ENCODE data around the gene TSPAN9.

TSPAN9 gene

GRCh38 chr12:3160081-3160480 is 82.9 kb downstream of the TSPAN9 start:
- DNase-seq (ENCODE audit: extremely low read depth, low read depth): no peak
- TF ChIP-seq, protein P1, sequence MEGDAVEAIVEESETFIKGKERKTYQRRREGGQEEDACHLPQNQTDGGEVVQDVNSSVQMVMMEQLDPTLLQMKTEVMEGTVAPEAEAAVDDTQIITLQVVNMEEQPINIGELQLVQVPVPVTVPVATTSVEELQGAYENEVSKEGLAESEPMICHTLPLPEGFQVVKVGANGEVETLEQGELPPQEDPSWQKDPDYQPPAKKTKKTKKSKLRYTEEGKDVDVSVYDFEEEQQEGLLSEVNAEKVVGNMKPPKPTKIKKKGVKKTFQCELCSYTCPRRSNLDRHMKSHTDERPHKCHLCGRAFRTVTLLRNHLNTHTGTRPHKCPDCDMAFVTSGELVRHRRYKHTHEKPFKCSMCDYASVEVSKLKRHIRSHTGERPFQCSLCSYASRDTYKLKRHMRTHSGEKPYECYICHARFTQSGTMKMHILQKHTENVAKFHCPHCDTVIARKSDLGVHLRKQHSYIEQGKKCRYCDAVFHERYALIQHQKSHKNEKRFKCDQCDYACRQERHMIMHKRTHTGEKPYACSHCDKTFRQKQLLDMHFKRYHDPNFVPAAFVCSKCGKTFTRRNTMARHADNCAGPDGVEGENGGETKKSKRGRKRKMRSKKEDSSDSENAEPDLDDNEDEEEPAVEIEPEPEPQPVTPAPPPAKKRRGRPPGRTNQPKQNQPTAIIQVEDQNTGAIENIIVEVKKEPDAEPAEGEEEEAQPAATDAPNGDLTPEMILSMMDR (IDR thresholded peaks at IDR 0.05; ENCODE audit: low read depth, low read length): no peak

DNA sequence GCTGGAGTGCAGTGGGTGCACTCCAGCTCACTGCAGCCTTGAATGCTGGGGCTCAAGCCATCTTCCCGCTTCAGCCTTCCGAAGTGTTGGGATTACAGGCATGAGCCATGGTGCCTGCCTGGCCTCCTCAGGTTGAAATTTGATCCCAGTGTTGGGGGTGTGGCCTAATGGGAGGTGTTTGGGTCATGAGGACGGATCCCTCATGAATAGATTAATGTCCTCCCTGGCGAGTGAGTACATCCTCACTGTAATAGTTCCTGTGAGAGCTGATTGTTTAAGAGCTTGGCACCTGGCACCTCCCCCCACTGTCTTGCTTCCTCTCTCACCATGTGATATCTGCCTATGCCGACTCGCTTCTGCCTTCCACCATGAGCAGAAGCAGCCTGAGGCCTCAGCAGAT is 84.7 kb downstream of the TSPAN9 start:
- TF ChIP-seq, protein P1 (IDR thresholded peaks at IDR 0.05; ENCODE audit: low read depth, low read length): no peak
- no peak for DNase-seq (ENCODE audit: extremely low read depth, low read depth)

GRCh38 chr12:3164454-3165077 is 87.4 kb downstream of the TSPAN9 start:
- DNase-seq (ENCODE audit: extremely low read depth, low read depth): no peak
- TF ChIP-seq, protein P1 (IDR thresholded peaks at IDR 0.05; ENCODE audit: low read depth, low read length): no peak

DNA sequence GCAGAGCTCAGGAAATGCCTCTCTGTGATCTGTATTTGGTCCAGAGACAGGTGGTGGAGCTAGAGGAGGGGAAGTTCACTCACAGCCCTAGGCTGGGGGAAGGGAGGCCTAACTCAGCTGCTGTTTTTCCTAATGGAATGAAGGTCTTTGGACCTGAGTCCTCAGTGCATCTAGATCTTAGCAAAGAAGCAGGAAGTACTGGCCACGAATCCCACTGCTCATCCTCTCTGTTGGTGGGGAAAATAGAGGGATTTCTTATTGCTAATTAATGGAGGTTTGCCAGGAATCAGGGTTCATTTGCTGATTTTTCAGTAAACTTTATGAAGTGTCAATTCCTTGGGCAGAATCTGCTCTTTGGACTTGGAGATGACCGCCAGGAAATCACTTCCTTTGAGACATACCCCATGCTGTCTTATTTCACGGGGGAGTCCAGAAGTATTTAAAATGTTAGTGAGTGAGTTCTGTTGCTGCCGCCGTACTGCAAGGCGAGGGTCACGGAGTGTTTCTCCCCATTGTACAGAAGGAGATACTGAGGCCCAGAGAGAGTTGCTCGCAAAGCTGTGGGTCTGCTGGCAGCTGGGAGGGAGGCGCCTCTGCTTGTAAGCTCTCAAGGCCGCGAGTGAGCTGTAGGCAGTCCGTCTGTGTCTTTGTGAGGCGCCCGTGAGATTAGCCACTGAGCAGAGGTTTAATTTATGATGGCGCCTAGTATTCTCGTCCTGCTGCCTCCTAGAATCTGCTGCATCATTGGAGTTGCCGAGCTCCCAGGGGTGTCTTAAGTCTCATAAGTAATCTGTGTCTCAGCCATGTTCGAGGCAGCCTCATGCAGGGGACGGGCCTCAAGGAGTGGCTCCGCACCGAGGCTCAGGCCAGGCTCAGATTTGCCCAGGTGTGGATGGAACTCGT is 88.2 kb downstream of the TSPAN9 start:
- DNase-seq (ENCODE audit: extremely low read depth, low read depth): no peak
- TF ChIP-seq, protein P1 (IDR thresholded peaks at IDR 0.05; ENCODE audit: low read depth, low read length): no peak

- TF ChIP-seq, protein P1 (IDR thresholded peaks at IDR 0.05; ENCODE audit: low read depth, low read length): no peak
Observed at GRCh38 chr12:3167636-3168035, 90.5 kb downstream of the TSPAN9 start.

GRCh38 chr12:3168223-3169221 is 91.3 kb downstream of the TSPAN9 start:
- TF ChIP-seq, protein P1 (IDR thresholded peaks at IDR 0.05; ENCODE audit: low read depth, low read length): no peak
- DNase-seq (ENCODE audit: extremely low read depth, low read depth): peak; percentile 34

More at GRCh38 chr12:3167636-3168035, 90.5 kb downstream of the TSPAN9 start:
- DNase-seq (ENCODE audit: extremely low read depth, low read depth): no peak
